Neuron (in vitro differentiated cells): ENCODE results near the gene ZCCHC8.
A peak's percentile ranks its signal among the peaks of the same experiment; 100 is the strongest.
"Not testable (repeated sequence)": the region's sequence is repeated elsewhere in the genome, so short reads cannot be mapped to it uniquely, and the experiment has no call there.

ENCODE experiments used
- H2AFZ ChIP-seq: one replicate; pipeline ENCODE4 v1.6.1; 2013; ENCODE audit warnings: low read depth, mild to moderate bottlenecking, inconsistent platforms, low read length, moderate library complexity
- H3K27me3 ChIP-seq: one replicate; pipeline ENCODE4 v1.6.1; 2013; ENCODE audit warnings: low read length; ENCODE audit not compliant: insufficient read depth
- H3K36me3 ChIP-seq: one replicate; pipeline ENCODE4 v1.6.1; 2013; ENCODE audit warnings: low read length; ENCODE audit not compliant: insufficient read depth
- H3K4me1 ChIP-seq: one replicate; pipeline ENCODE4 v1.6.1; 2013; ENCODE audit warnings: low read length; ENCODE audit not compliant: insufficient read depth
- H3K4me3 ChIP-seq: 2 replicates; pipeline ENCODE4 v1.5.1; 2013; ENCODE audit warnings: mild to moderate bottlenecking, low read length, moderate library complexity
- H3K9me3 ChIP-seq: one replicate; pipeline ENCODE4 v1.6.1; 2013; ENCODE audit warnings: low read length

Gene ZCCHC8

DNA sequence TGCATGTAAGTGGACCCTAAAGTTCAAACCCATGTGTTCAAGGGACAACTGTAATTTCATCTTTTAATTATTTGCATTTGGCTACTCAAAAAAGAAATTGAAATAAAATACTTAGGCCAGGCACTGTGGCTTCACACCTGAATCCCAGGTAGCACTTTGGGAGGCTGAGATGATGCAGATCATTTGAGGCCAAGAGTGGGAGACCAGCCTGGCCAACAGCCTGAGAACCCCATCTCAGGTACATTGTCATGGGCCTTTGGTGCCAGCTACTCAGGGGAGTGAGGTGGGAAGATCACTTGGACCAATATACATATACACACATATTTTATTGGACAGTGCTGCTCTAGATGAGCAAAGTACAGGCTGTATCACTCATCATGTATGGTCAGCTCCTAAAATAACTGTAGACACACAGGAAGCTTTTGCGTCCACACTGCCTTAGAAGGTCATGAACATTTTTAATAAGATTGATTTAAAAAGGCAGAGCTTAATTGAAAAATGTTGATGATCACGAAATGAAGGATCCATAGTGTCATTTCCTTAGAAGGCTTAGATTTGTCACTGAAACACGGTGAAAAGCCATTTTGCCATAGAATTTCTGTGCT is 2.5 kb upstream of the ZCCHC8 start:
- no peak overlapping the region for H2AFZ ChIP-seq
- peaks cover 50% of the 10 kb centered on the region for H3K36me3 ChIP-seq
- no peaks in the 10 kb centered on the region for H3K27me3 ChIP-seq
- peaks cover 15% of the 10 kb centered on the region for H3K4me1 ChIP-seq
- H3K4me3 ChIP-seq: no peak overlapping the region
- H3K9me3 ChIP-seq: no peaks in the 10 kb centered on the region

DNA sequence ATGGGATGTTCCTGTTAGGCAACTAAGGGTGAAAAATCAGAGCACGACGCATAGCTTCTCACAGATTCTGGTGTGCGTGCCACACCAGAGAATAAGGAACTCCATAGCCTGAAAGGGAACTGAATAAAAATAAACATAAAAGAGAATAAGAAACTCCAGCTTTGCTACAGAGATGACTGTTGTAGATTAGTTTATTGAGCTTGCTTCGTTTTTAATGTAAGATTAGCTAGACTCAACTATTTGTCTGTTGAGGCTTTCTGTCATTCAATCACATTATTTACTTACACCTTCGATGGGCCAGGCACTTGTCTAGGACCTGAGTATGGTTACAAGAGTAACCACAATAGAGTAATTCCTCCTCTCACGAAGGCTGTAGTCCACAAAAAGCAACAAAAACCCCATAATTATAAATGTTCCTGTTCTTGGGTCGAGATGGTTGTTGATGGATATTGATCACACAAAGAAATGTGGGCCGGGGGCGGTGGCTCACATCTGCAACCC is 807 bp upstream of the ZCCHC8 start:
- Histone ChIP-seq H3K4me3 (peak overlapping the region; percentile 17), H3K36me3 (peaks cover 46% of the 10 kb centered on the region), H3K9me3 (no peaks in the 10 kb centered on the region), H3K4me1 (peaks cover 16% of the 10 kb centered on the region), H2AFZ (peak overlapping the region; percentile 13), H3K27me3 (no peaks in the 10 kb centered on the region)

DNA sequence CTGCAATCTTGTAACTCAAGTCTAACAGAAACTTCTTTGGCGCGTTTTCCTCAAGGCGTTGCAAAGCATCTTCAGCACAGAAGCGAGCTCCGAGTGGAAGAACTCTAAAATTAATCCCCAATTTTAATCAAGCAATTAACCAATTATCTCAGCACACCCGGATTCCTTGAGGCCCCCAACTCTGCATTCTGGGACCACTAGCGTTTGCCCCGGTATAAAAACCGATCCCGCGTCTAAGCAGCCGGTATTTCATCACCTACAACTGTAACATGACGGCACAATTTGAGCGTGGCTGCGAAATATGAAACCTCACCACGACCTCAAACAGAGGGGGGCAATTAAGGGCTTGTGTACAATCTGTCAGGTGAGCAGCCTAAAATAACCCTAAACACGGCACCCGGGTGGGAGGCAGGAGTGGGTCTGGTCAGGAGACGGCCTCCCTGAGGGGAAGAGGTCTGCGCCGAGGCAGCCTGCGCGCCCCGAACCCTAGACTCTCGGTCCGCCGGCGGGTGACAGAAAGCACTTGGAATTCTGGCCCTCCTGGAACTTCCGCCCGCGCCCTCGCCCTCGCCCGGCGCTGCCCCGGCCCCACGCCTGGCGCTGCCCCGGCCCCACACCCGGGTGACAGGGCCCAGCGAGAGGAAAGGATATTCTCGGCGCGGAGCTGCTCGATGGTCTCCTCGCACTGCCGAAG is 594 bp downstream of the ZCCHC8 start:
- peaks cover 41% of the 10 kb centered on the region for H3K36me3 ChIP-seq
- H3K9me3 ChIP-seq: no peaks in the 10 kb centered on the region
- no peaks in the 10 kb centered on the region for H3K27me3 ChIP-seq
- H3K4me1 ChIP-seq: peaks cover 16% of the 10 kb centered on the region
- H2AFZ ChIP-seq: peak overlapping the region; percentile 18
- peak overlapping the region; percentile 79 for H3K4me3 ChIP-seq

DNA sequence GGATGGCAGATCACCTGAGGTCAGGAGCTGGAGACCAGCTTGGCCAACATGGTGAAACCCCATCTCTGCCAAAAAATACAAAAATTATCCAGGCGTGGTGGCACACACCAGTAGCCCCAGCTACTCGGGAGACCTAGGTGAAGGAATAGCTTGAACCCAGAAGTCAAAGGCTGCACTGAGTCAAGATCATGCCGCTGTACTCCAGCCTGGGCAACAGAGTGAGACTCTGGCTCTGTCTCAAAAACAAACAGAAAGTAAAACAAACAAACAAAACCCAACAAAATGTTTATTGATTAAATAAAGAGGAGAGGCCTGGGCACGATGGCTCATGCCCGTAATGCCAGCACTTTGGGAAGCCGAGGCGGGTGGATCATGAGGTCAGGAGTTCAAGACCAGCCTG is 5.5 kb downstream of the ZCCHC8 start:
- Histone ChIP-seq H2AFZ (no peak overlapping the region), H3K9me3 (no peaks in the 10 kb centered on the region), H3K4me3 (no peak overlapping the region), H3K4me1 (peaks cover 9% of the 10 kb centered on the region), H3K27me3 (no peaks in the 10 kb centered on the region), H3K36me3 (peaks cover 57% of the 10 kb centered on the region)

DNA sequence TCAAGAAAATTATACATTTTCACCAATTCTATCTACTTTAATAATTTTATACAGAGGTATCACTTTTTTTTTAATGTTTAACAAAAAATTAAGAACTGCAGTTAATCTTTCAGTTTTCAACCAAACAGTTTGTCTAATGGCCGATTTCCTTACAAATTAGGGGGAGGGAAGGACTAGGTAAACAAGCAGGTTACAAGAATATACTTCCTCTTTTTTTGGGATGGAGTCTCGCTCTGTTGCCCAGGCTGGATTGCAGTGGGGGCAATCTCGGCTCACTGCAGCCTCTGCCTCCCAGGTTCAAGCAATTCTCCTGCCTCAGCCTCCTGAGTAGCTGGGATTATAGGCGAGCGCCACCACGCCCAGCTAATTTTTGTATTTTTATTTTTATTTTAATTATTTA is 7.5 kb downstream of the ZCCHC8 start:
- H3K27me3 ChIP-seq, H2AFZ ChIP-seq, H3K9me3 ChIP-seq, H3K4me1 ChIP-seq, H3K4me3 ChIP-seq: not testable (repeated sequence)
- peaks cover 76% of the 10 kb centered on the region for H3K36me3 ChIP-seq

DNA sequence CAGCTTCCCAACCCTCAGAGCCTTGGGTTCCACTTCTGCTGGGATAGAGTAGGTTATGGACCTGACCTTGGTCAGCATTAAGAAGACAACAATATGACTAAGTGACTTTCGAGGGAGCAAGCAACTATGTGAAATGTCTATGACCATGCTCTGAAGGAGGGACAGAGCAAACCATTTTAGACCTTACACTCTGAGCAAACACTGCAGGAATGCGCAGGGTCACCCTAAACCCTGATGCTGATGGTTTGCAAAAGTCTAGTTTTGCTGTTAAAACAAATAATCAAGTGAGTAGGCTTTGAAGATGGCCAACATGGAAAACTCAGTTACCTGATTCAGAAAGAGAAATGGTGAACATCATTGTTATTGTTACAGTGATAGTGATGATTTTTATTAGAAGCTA is 8.7 kb downstream of the ZCCHC8 start:
- no peak overlapping the region for H3K4me3 ChIP-seq
- H3K4me1 ChIP-seq: no peaks in the 10 kb centered on the region
- H3K27me3 ChIP-seq: no peaks in the 10 kb centered on the region
- no peak overlapping the region for H2AFZ ChIP-seq
- no peaks in the 10 kb centered on the region for H3K9me3 ChIP-seq
- H3K36me3 ChIP-seq: peaks cover 78% of the 10 kb centered on the region

DNA sequence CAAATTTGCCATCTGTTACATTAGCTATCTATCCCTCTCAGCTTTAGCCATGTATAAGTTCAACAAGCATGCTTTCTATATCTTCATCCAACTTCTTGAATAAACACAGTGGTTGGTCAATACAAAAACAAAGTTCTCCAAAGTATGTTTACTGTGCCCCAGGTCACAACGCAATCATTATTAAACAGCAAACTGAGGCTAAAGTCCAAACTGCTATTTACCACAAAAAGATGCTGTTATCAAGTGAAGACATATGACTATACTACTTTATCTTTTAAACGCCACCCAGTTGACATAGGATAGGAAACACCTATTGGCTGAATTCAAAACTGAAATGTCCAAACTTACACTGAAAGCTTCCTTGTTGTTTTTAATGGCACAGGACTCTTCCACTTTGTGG is 11.7 kb downstream of the ZCCHC8 start:
- H3K9me3 ChIP-seq: no peaks in the 10 kb centered on the region
- H3K4me1 ChIP-seq: no peaks in the 10 kb centered on the region
- H3K27me3 ChIP-seq: no peaks in the 10 kb centered on the region
- H3K4me3 ChIP-seq: no peak overlapping the region
- H3K36me3 ChIP-seq: peaks cover 79% of the 10 kb centered on the region
- no peak overlapping the region for H2AFZ ChIP-seq

DNA sequence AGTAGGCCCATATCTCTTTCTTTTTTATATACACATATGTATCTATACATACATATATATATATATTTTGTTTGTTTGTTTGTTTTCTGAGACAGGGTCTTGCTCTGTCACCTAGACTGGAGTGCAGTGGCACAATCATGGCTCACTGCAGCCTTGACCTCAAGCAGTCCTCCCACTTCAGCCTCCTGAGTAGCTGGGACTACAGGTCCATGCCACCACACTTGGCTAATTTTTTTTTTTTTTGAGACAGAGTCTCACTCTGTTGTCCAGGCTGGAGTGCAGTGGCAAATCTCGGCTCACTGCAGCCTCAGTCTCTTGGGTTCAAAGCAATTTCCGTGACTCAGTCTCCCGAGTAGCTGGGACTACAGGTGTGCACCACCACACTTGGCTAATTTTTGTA is 12.9 kb downstream of the ZCCHC8 start:
- not testable (repeated sequence) for H3K9me3 ChIP-seq, H2AFZ ChIP-seq, H3K4me3 ChIP-seq, H3K27me3 ChIP-seq, H3K4me1 ChIP-seq
- H3K36me3 ChIP-seq: peaks cover 86% of the 10 kb centered on the region

DNA sequence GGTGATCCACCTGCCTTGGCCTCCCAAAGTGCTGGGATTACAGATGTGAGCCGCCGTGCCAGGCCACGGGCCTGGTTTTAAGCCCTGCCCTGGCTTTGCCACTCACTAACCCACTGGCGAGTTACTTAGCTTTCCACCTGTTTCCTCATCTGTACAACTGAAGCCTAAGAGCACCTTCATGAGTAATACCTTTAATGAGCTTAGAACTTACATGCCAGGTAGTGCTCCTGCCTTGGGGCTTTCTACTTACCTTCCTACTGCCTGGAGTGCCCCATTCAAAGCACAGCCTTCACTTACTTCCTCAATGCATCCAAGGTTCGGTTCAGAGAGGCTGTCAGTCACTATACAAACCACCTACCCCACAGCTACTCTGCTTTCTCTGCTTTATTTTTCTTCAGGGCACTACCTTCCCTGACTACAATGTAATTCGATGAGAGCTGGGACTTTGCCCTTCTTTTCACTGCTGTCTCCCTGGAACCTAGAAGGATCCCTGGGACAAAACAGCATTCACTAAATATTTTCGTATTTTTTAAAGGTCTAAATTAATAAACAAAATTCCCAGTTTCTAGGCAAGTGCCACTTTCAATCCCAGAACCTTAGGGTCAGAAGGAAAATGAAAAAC is 13.8 kb downstream of the ZCCHC8 start:
- no peaks in the 10 kb centered on the region for H3K4me1 ChIP-seq
- no peaks in the 10 kb centered on the region for H3K9me3 ChIP-seq
- peaks cover 84% of the 10 kb centered on the region for H3K36me3 ChIP-seq
- H3K4me3 ChIP-seq: no peak overlapping the region
- no peaks in the 10 kb centered on the region for H3K27me3 ChIP-seq
- H2AFZ ChIP-seq: no peak overlapping the region

DNA sequence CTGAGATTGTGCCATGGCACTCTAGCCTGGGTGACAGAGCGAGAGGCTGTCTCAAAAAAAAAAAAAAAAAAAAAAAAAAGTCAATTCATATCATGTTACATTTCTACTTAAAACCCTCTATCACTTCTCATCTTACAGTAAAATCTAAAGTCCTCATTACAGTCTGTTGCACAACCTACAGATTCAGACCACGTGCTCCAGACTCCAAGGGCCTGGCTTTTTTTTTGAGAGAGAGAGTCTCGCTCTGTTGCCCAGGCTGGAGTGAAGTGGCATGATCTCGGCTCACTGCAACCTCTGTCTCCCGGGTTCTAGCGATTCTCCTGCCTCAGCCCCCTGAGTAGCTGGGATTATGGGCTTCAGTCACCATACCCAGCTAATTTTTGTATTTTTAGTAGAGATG is 14.4 kb downstream of the ZCCHC8 start:
- peaks cover 84% of the 10 kb centered on the region for H3K36me3 ChIP-seq
- not testable (repeated sequence) for H3K9me3 ChIP-seq, H3K4me1 ChIP-seq, H3K4me3 ChIP-seq, H3K27me3 ChIP-seq, H2AFZ ChIP-seq

DNA sequence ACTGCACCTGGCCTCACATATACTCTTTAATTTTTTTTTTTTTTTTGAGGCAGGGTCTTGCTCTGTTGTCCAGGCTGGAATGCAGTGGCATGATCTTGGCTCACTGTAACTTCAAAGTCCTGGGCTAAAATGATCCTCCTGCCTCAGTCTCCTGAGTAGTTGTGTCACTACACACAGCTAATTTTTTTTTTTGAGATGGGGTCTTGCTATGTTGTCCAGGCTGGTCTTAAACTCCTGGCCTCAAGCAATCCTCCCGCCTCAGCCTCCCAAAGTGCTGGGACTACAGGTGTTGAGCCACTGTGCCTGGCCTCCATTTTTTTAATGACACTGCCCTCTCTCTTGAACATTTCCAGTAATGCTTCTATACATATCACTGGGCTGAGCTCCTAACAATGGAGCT is 16.3 kb downstream of the ZCCHC8 start:
- H3K9me3 ChIP-seq, H3K27me3 ChIP-seq, H2AFZ ChIP-seq, H3K4me3 ChIP-seq, H3K4me1 ChIP-seq: not testable (repeated sequence)
- peaks cover 84% of the 10 kb centered on the region for H3K36me3 ChIP-seq

DNA sequence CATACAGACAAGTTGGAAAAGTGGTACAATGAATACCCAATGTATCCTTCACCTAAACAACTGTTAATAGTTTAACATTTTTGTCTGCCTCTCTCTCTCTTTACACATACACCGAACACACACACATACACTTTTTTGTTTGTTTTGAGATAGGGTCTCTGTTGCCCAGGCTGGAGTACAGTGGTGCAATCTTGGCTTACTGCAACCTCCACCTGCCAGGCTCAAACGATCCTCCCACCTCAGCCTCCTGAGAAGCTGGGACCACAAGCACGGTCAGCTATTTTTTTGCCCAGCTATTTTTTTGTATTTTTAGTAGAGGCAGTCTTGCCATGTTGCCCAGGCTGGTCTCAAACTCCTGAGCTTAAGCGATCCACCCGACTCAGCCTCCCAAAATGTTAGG is 16.8 kb downstream of the ZCCHC8 start:
- peaks cover 82% of the 10 kb centered on the region for H3K36me3 ChIP-seq
- H3K9me3 ChIP-seq: no peaks in the 10 kb centered on the region
- H3K4me3 ChIP-seq: no peak overlapping the region
- no peak overlapping the region for H2AFZ ChIP-seq
- no peaks in the 10 kb centered on the region for H3K4me1 ChIP-seq
- no peaks in the 10 kb centered on the region for H3K27me3 ChIP-seq

DNA sequence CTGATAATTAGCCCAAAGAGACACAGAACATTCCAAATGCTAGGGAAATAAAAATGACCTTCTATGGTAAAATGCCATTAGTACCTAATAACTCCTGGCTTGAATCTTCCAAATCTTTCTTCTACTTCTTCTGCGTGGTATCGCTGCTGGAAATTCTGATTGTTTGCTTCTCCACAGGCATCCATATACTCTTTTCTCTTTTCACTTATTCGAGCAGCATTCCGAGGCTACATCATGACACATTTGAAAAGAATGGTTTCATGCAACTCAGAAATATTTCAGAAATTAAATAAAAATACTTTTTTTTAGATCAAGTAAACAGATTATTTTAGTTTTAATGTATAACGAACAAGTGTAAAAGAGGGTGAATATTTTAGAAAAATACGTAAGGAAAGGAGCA is 18.9 kb downstream of the ZCCHC8 start:
- H3K27me3 ChIP-seq: no peaks in the 10 kb centered on the region
- H3K4me3 ChIP-seq: no peak overlapping the region
- no peak overlapping the region for H2AFZ ChIP-seq
- no peaks in the 10 kb centered on the region for H3K4me1 ChIP-seq
- peaks cover 79% of the 10 kb centered on the region for H3K36me3 ChIP-seq
- H3K9me3 ChIP-seq: no peaks in the 10 kb centered on the region
